ENCODE data around the gene TNIK.

Gene TNIK

DNA sequence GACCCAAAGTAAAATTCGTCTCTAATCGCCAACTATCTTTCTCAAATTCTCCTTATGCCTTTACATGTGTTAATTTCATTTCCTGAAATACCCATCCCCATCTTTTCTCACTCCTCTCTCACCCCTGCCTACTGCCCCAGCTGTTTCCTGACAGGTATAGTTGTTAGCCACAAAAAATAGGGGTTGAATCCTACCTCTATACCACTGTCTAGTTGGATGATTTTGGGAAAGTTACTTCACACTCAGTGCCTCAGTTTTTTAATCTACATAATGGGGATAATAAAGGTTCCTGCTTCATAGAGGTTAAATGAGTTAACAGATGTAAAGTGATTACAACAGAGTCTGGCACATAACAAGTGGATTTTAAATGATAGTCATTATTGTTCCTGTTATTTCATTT, 189.7 kb downstream of the TNIK start:
- TF ChIP-seq, protein P1, sequence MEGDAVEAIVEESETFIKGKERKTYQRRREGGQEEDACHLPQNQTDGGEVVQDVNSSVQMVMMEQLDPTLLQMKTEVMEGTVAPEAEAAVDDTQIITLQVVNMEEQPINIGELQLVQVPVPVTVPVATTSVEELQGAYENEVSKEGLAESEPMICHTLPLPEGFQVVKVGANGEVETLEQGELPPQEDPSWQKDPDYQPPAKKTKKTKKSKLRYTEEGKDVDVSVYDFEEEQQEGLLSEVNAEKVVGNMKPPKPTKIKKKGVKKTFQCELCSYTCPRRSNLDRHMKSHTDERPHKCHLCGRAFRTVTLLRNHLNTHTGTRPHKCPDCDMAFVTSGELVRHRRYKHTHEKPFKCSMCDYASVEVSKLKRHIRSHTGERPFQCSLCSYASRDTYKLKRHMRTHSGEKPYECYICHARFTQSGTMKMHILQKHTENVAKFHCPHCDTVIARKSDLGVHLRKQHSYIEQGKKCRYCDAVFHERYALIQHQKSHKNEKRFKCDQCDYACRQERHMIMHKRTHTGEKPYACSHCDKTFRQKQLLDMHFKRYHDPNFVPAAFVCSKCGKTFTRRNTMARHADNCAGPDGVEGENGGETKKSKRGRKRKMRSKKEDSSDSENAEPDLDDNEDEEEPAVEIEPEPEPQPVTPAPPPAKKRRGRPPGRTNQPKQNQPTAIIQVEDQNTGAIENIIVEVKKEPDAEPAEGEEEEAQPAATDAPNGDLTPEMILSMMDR (conservative IDR thresholded peaks at IDR 0.05; ENCODE audit: low read depth, low read length): no peak
- H3K79me2 ChIP-seq (ENCODE audit: insufficient read depth, low read depth): no peaks in the 10 kb centered on the region
- no peak overlapping the region for H3K4me3 ChIP-seq (IDR thresholded peaks at IDR 0.05; ENCODE audit: insufficient read depth, low read depth, low read length)
- H2AFZ ChIP-seq (ENCODE audit: low read depth): no peak overlapping the region
- H3K27me3 ChIP-seq (ENCODE audit: insufficient read depth, low read depth): no peaks in the 10 kb centered on the region
- no peaks in the 10 kb centered on the region for H3K4me1 ChIP-seq (ENCODE audit: low read depth, poor library complexity, severe bottlenecking)
- no peak overlapping the region for H3K27ac ChIP-seq
- H4K20me1 ChIP-seq (ENCODE audit: insufficient read depth): no peaks in the 10 kb centered on the region
- H3K36me3 ChIP-seq (ENCODE audit: insufficient read depth): no peaks in the 10 kb centered on the region
- H3K4me2 ChIP-seq: no peak overlapping the region
- H3K9ac ChIP-seq: no peak overlapping the region

DNA sequence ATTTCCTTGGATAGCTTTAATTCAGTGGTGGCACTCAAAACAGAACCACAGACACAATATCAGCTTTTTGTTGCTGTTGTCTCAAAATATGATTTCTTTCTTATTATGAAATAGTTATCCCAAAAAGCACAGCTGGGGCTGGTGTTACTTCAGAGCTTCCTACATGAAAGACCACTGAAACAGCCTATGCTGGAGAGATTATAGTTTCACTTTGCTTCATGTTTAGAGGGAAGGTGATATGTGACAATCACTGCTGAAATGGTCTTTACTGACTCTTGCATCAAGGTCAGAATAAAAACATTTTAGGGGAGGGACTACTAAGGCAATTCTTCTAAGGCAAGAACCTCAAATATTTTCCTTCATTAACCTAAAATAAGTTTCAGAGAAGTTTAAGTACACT, 190.7 kb downstream of the TNIK start:
- H3K27ac ChIP-seq: no peak overlapping the region
- no peaks in the 10 kb centered on the region for H3K27me3 ChIP-seq (ENCODE audit: insufficient read depth, low read depth)
- no peak overlapping the region for H3K4me2 ChIP-seq
- H4K20me1 ChIP-seq (ENCODE audit: insufficient read depth): no peaks in the 10 kb centered on the region
- H3K79me2 ChIP-seq (ENCODE audit: insufficient read depth, low read depth): no peaks in the 10 kb centered on the region
- no peak overlapping the region for H3K4me3 ChIP-seq (IDR thresholded peaks at IDR 0.05; ENCODE audit: insufficient read depth, low read depth, low read length)
- H3K36me3 ChIP-seq (ENCODE audit: insufficient read depth): no peaks in the 10 kb centered on the region
- no peaks in the 10 kb centered on the region for H3K4me1 ChIP-seq (ENCODE audit: low read depth, poor library complexity, severe bottlenecking)
- no peak overlapping the region for H3K9ac ChIP-seq
- no peak overlapping the region for H2AFZ ChIP-seq (ENCODE audit: low read depth)
- TF ChIP-seq, protein P1 (conservative IDR thresholded peaks at IDR 0.05; ENCODE audit: low read depth, low read length): no peak

DNA sequence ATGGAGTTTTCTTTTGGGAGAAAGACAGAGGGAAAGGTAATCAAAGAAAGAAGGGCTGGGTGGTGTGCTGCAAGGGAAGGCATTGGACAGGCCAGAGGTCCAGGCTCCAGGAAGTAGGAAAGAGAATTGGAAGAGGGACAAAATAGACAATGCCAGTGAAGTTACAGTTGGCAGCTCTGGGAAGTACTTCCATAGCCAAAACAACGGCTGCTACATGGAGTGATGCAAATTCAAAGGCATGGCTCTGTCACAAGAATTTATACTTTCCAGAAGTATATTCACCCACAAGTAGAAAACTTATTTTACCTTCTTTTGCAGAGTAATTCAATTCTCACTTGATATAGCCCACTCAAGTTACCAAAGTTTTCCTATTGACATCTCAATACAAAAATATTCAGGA, 191.5 kb downstream of the TNIK start:
- TF ChIP-seq, protein P1 (conservative IDR thresholded peaks at IDR 0.05; ENCODE audit: low read depth, low read length): no peak
- no peaks in the 10 kb centered on the region for H3K36me3 ChIP-seq (ENCODE audit: insufficient read depth)
- H3K27ac ChIP-seq: no peak overlapping the region
- H3K9ac ChIP-seq: no peak overlapping the region
- no peak overlapping the region for H2AFZ ChIP-seq (ENCODE audit: low read depth)
- H3K4me1 ChIP-seq (ENCODE audit: low read depth, poor library complexity, severe bottlenecking): no peaks in the 10 kb centered on the region
- no peaks in the 10 kb centered on the region for H3K79me2 ChIP-seq (ENCODE audit: insufficient read depth, low read depth)
- H3K4me2 ChIP-seq: no peak overlapping the region
- no peaks in the 10 kb centered on the region for H3K27me3 ChIP-seq (ENCODE audit: insufficient read depth, low read depth)
- no peaks in the 10 kb centered on the region for H4K20me1 ChIP-seq (ENCODE audit: insufficient read depth)
- no peak overlapping the region for H3K4me3 ChIP-seq (IDR thresholded peaks at IDR 0.05; ENCODE audit: insufficient read depth, low read depth, low read length)

DNA sequence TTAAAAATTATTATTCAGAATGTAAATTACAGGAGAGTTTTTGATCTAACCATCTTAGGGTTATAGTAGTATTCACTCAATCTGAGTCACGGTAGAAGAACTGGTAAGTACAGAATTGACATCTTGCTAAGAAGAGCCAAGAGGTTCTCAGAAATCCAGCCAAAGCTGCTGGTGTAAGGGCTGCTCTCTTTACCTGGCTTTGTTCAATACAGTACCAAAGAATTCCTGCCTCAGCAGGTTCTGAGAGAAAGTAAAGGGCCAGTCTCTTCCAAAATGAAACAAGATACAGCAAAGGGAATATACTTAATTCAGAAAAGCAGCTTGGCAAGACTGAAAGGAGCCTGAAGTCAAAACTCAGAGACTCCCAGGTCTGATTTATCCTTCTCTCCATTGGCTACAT, 193.1 kb downstream of the TNIK start:
- H2AFZ ChIP-seq (ENCODE audit: low read depth): no peak overlapping the region
- H3K27me3 ChIP-seq (ENCODE audit: insufficient read depth, low read depth): no peaks in the 10 kb centered on the region
- no peak overlapping the region for H3K4me3 ChIP-seq (IDR thresholded peaks at IDR 0.05; ENCODE audit: insufficient read depth, low read depth, low read length)
- H3K4me1 ChIP-seq (ENCODE audit: low read depth, poor library complexity, severe bottlenecking): no peaks in the 10 kb centered on the region
- H3K79me2 ChIP-seq (ENCODE audit: insufficient read depth, low read depth): no peaks in the 10 kb centered on the region
- H3K9ac ChIP-seq: no peak overlapping the region
- no peak overlapping the region for H3K4me2 ChIP-seq
- no peaks in the 10 kb centered on the region for H3K36me3 ChIP-seq (ENCODE audit: insufficient read depth)
- TF ChIP-seq, protein P1 (conservative IDR thresholded peaks at IDR 0.05; ENCODE audit: low read depth, low read length): no peak
- H3K27ac ChIP-seq: no peak overlapping the region
- no peaks in the 10 kb centered on the region for H4K20me1 ChIP-seq (ENCODE audit: insufficient read depth)

DNA sequence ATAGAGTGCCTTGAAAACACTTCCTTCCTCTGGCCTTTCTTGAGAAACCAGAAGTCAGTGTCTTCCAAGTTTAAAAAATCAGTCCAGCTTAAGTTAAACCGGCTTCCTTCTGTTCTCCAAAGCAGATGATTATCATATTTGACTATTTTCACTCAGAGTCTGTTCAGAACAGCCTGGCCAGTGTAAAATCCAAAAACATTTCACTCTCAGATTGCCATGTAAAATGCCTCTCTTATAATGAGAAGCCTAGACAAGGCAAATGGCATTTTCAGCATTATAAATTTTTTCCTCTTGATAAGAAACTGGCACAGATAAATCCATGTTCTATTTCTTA, 193.5 kb downstream of the TNIK start:
- no peak overlapping the region for H3K27ac ChIP-seq
- H3K79me2 ChIP-seq (ENCODE audit: insufficient read depth, low read depth): no peaks in the 10 kb centered on the region
- TF ChIP-seq, protein P1 (conservative IDR thresholded peaks at IDR 0.05; ENCODE audit: low read depth, low read length): no peak
- no peak overlapping the region for H2AFZ ChIP-seq (ENCODE audit: low read depth)
- no peak overlapping the region for H3K4me3 ChIP-seq (IDR thresholded peaks at IDR 0.05; ENCODE audit: insufficient read depth, low read depth, low read length)
- no peak overlapping the region for H3K4me2 ChIP-seq
- no peak overlapping the region for H3K9ac ChIP-seq
- H3K36me3 ChIP-seq (ENCODE audit: insufficient read depth): no peaks in the 10 kb centered on the region
- no peaks in the 10 kb centered on the region for H4K20me1 ChIP-seq (ENCODE audit: insufficient read depth)
- H3K4me1 ChIP-seq (ENCODE audit: low read depth, poor library complexity, severe bottlenecking): no peaks in the 10 kb centered on the region
- no peaks in the 10 kb centered on the region for H3K27me3 ChIP-seq (ENCODE audit: insufficient read depth, low read depth)
